GM19324 (cell line): ENCODE measurements around the gene C1QTNF4.

Experiments
- ATAC-seq: cut with Tn5 transposase; IDR thresholded peaks from one replicate; pipeline ENCODE4 v1.9.1; 2021; ENCODE audit warnings: mild to moderate bottlenecking, moderate library complexity; ENCODE audit not compliant: unreplicated experiment, low FRiP score

Gene C1QTNF4

GRCh38 chr11:47595029-47595428 lies 818 bp upstream of the C1QTNF4 start:
- no peak for ATAC-seq

- no peak for ATAC-seq
Observed at GRCh38 chr11:47593492-47593933, 698 bp downstream of the C1QTNF4 start.

GRCh38 chr11:47592970-47593369 lies 1.2 kb downstream of the C1QTNF4 start:
- ATAC-seq = no peak

- no peak for ATAC-seq
Observed at GRCh38 chr11:47592251-47592650, 2.0 kb downstream of the C1QTNF4 start.

- no peak for ATAC-seq
Observed at GRCh38 chr11:47591764-47592163, 2.4 kb downstream of the C1QTNF4 start.

- no peak for ATAC-seq
Observed at GRCh38 chr11:47589977-47590861, 4.0 kb downstream of the C1QTNF4 start.

- ATAC-seq = no peak
Observed at GRCh38 chr11:47589584-47589976, 4.6 kb downstream of the C1QTNF4 start.

- no peak for ATAC-seq
Observed at GRCh38 chr11:47589118-47589517, 5.1 kb downstream of the C1QTNF4 start.

- no peak for ATAC-seq
Observed at GRCh38 chr11:47587723-47588326, 6.4 kb downstream of the C1QTNF4 start.

- no peak for ATAC-seq
Observed at GRCh38 chr11:47587039-47587716, 7.0 kb downstream of the C1QTNF4 start.

GRCh38 chr11:47586098-47586855 lies 7.9 kb downstream of the C1QTNF4 start, which contains the start of gene FAM180B:
TSS of gene FAM180B (plus strand) at chr11:47586678. CDS start at chr11:47586769, 91 bp downstream.
- no peak for ATAC-seq

- ATAC-seq = no peak
Observed at GRCh38 chr11:47583844-47584243, 10.4 kb downstream of the C1QTNF4 start.

- peak; percentile 94 for ATAC-seq
Observed at GRCh38 chr11:47578524-47579494, 15.4 kb downstream of the C1QTNF4 start, which contains the start of the genes KBTBD4 and NDUFS3. TSS of gene KBTBD4 (minus strand) at chr11:47578970. CDS start at chr11:47578951, 19 bp downstream. TSS of gene NDUFS3 (plus strand) at chr11:47579074. CDS start at chr11:47579092, 18 bp downstream.

GRCh38 chr11:47577460-47578041 lies 16.7 kb downstream of the C1QTNF4 start:
- ATAC-seq = no peak

- no peak for ATAC-seq
Observed at GRCh38 chr11:47573321-47573720, 20.9 kb downstream of the C1QTNF4 start.

GRCh38 chr11:47572715-47573255 lies 21.4 kb downstream of the C1QTNF4 start:
- no peak for ATAC-seq

- no peak for ATAC-seq
Observed at GRCh38 chr11:47571895-47572294, 22.3 kb downstream of the C1QTNF4 start.

GRCh38 chr11:47571357-47571729 lies 22.9 kb downstream of the C1QTNF4 start:
- ATAC-seq = no peak
